Omental fat pad (tissue), 4 donors: Measurements from ENCODE around the gene FRMD8. TPM values are rescaled to one million over a fixed set of nuclear protein-coding genes. Genes with fewer than 3 reads are reported as not detected.
"Not testable (repeated sequence)": the region's sequence is repeated elsewhere in the genome, so short reads cannot be mapped to it uniquely, and the experiment has no call there.

ENCODE experiments used
- ATAC-seq: fragments of 150-250 bp; one replicate; pipeline ENCODE4 v1.9.1; 2016; ENCODE audit warnings: mild to moderate bottlenecking, moderate library complexity; ENCODE audit not compliant: low FRiP score
- DNase-seq: peaks from one replicate; pipeline ENCODE4 v3.0.0-alpha.2; 2019; ENCODE audit warnings: low spot score
- CTCF ChIP-seq, 3 donors: fragments of 450-650 bp; IDR thresholded peaks; one replicate each; pipeline ENCODE4 v1.5.1; 2016 to 2017; ENCODE audit warnings: antibody characterized with exemption in 3 of 3, mild to moderate bottlenecking in 3 of 3, moderate library complexity in 2 of 3
- total RNA-seq, 4 donors: library from RNA; depleted of rRNA; stranded (reverse); fragments of >200 nt; gene quantifications; one replicate each; pipeline ENCODE4 v1.1.0, GENCODE V29; 2016

FRMD8 gene
- total RNA-seq, 4 donors from 2014 or later, result 29.2 to 77.9 (median 58.9) TPM

GRCh38 chr11:65404210-65404609, 17.8 kb downstream of the FRMD8 start:
- no peak for TF ChIP-seq CTCF (IDR thresholded peaks at IDR 0.05)
- DNase-seq (no peak), ATAC-seq (no peak)

- TF ChIP-seq CTCF (IDR thresholded peaks at IDR 0.05), result no peak
- peak; percentile 37 for ATAC-seq
- no peak for DNase-seq
Observed at GRCh38 chr11:65404638-65405339, 18.4 kb downstream of the FRMD8 start.

GRCh38 chr11:65410936-65411680, 24.7 kb downstream of the FRMD8 start:
- no peak for DNase-seq
- ATAC-seq, result no peak
- no peak for TF ChIP-seq CTCF (IDR thresholded peaks at IDR 0.05)

- no peak for ATAC-seq
- DNase-seq, result no peak
- no peak for TF ChIP-seq CTCF (IDR thresholded peaks at IDR 0.05)
Observed at GRCh38 chr11:65411681-65412070, 25.2 kb downstream of the FRMD8 start.

GRCh38 chr11:65412271-65413076, 26.0 kb downstream of the FRMD8 start:
- DNase-seq (no peak), ATAC-seq (no peak)
- TF ChIP-seq CTCF (IDR thresholded peaks at IDR 0.05), result no peak

GRCh38 chr11:65413077-65413664, 26.7 kb downstream of the FRMD8 start:
- DNase-seq, ATAC-seq: not testable (repeated sequence)
